KBM-7 (cell line): Measurements from ENCODE around the gene MAGEC1.
"Not testable (repeated sequence)": the region's sequence is repeated elsewhere in the genome, so short reads cannot be mapped to it uniquely, and the experiment has no call there.

Source experiments
- DNase-seq: peaks from one replicate; pipeline ENCODE4 v3.0.0-alpha.2; 2015
- in situ Hi-C: fragments of 300-500 bp; cut with MboI; formaldehyde crosslinking; loops from 2 replicates; pipeline ENCODE4 v1.14.3; 2020; ENCODE audit warnings: low sequenced_read_pairs, low pct_unique_long_range_greater_than_20kb, mixed read lengths

MAGEC1 gene, protein sequence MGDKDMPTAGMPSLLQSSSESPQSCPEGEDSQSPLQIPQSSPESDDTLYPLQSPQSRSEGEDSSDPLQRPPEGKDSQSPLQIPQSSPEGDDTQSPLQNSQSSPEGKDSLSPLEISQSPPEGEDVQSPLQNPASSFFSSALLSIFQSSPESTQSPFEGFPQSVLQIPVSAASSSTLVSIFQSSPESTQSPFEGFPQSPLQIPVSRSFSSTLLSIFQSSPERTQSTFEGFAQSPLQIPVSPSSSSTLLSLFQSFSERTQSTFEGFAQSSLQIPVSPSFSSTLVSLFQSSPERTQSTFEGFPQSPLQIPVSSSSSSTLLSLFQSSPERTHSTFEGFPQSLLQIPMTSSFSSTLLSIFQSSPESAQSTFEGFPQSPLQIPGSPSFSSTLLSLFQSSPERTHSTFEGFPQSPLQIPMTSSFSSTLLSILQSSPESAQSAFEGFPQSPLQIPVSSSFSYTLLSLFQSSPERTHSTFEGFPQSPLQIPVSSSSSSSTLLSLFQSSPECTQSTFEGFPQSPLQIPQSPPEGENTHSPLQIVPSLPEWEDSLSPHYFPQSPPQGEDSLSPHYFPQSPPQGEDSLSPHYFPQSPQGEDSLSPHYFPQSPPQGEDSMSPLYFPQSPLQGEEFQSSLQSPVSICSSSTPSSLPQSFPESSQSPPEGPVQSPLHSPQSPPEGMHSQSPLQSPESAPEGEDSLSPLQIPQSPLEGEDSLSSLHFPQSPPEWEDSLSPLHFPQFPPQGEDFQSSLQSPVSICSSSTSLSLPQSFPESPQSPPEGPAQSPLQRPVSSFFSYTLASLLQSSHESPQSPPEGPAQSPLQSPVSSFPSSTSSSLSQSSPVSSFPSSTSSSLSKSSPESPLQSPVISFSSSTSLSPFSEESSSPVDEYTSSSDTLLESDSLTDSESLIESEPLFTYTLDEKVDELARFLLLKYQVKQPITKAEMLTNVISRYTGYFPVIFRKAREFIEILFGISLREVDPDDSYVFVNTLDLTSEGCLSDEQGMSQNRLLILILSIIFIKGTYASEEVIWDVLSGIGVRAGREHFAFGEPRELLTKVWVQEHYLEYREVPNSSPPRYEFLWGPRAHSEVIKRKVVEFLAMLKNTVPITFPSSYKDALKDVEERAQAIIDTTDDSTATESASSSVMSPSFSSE

DNA sequence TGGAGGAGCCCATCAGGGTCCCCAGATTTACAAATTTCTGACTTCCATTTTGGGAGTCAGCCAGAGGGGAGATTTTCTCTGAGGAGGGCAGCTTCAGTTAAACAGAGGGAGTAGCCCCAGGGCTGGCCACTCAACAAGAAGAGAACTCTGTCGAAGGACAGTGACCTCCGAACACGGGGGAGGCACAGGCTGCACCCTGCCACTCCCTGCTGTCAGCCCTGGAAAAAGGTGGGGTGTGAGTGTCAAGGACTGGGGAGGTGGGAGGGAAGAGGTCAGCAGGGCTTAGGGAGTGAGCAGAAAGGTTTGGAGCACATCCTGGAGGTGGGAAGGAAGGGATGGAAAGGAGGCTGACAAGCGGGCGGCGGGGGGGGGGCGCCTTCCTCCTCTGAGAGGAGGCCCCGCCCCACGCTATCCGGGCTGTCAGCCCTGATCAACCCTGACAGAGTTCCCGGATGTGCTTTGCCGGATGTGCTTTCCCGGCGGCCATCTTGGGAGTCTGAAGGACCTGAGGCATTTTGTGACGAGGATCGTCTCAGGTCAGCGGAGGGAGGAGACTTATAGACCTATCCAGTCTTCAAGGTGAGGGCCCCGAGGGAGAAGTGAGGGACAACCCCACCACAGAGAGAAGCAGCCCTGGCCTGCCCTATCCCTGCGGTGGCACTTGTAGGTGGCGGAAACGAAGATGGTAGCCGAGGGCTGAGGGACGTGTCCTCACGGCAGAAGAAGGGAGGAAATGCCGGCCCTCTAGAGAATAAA, at the start of gene MAGEC1:
Gene MAGEC1 (plus strand): TSS at position 495 of the 756 bp plus-strand sequence. CDS start 1,179 bp downstream, outside the sequence.
- no peak for DNase-seq
- in situ Hi-C loops = no loop called here

DNA sequence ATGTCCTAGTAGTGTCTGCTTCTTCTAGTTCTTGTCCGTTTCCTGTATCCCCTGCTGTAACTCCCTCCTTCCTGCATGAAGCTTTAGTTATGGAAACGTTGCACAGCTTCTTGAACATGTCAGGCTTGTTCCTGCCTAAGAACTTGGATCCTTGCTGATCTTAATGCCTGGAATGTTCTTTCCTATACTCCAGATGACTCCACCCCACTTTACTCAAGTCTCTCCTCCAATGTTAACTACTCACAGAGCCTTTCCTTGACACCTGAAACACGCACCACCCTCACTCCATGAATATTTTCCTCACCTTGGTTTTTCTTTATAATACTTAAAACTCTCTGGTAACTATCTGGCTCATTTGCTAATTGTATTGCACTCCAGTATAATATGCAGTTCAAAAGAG, 46.2 kb upstream of the MAGEC1 start:
- in situ Hi-C loops = no loop called here
- no peak for DNase-seq

DNA sequence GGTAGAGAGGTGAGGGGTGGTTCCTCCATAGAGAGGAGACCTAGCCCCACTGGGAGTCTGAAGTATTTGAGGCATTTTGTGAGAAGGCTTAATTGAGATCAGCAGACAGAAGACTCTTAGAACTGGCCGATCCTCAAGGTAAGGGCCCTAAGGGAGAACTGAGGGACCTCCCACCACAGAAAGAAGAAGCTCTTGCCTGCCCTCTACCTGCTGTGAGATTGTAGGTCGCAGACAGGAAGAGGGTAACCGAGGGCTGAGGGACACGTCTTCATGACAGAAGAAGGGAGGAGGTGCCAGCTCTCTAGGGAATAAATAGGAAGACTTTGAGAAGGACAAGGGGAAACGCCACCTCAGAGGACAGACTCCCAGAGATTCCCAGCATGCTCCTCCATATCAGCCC, 24.1 kb upstream of the MAGEC1 start:
- in situ Hi-C loops = no loop called here

GRCh38 chrX:141888811-141889210, 14.9 kb upstream of the MAGEC1 start:
- DNase-seq, in situ Hi-C loops: not testable (repeated sequence)

More for the DNA sequence above, 24.1 kb upstream of the MAGEC1 start:
- DNase-seq = no peak

DNA sequence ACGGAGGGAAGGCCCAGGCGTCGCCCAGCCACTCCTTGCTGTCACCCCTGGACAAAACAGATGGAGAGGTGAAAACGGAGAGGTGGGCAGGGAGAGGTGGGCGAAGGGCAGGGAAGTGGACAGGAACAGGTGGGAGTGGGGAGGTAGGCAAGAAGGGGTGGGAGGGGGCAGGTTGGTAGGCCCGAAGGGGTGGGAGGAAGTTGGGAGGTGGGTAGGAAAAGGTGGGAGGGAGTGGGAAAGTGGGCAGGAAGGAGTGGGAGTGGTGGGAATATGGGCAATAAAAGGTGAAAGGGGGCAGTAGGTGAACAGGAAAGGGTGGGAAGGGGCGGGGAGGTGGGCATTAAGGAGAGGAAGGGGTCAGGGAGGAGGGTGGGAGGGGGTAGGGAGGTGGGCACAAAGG, 9.0 kb upstream of the MAGEC1 start:
- no peak for DNase-seq
- in situ Hi-C loops = no loop called here

- in situ Hi-C loops = no loop called here
Measured at GRCh38 chrX:141897690-141898089, 6.0 kb upstream of the MAGEC1 start.

DNA sequence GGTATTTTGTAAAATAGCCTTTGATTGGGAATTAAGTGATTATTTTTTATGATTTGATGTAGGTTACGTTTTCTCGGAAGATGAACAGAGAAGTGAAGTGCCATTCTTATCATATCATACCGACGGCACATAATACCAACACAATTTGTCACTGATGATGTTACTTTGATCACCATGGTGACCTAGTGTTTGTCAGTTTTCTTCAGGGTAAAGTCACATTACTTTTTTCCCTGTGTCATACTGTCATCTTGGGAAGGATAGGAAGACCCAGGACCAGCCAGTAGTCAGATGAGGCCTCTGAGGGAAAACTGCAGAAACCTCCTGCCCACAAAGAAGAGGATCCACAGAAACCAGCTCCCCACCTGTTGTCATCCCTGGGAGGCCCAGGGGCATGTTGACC, 1.3 kb upstream of the MAGEC1 start:
- no peak for DNase-seq
- in situ Hi-C loops = no loop called here

More at GRCh38 chrX:141897690-141898089, 6.0 kb upstream of the MAGEC1 start:
- no peak for DNase-seq

GRCh38 chrX:141904262-141904661, 568 bp downstream of the MAGEC1 start:
- in situ Hi-C loops = no loop called here
- DNase-seq = no peak

GRCh38 chrX:141917801-141918200, 14.1 kb downstream of the MAGEC1 start:
- in situ Hi-C loops = no loop called here
- no peak for DNase-seq

DNA sequence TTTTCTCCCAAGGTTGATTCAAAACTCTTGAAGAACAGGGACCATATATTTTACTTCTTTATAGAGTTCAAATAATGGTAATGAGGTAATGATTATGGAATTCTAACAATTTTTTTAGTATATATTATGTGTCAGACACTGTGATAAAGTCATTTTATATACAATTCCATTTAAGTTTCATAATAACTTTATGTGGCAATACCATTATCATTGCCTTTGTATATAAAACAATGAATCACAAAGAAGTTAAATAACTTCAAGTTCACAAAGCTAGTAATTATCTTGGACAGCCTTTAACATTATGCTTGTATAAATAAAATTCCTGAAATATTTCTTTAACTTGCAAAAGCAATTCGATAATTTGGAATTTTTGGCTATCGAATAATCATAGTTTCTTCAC, 20.6 kb downstream of the MAGEC1 start:
- in situ Hi-C loops = no loop called here
- no peak for DNase-seq

DNA sequence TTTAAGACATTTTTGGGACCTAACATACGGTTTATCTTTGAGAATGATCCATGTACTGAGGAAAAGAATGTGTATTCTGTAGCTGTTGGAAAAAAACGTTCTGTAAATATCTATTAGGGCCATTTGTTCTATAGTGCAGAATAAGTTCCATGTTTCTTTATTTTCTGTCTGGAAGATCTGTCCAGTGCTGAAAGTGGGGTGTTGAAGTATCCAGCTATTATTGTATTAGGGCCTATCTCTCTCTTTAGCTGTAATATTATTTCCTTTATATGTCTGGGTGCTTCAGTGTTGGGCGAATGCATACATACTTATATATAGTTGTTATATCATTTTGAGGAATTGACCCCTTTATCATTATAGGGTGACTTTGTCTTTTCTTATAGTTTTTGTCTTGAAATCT, 24.7 kb downstream of the MAGEC1 start:
- in situ Hi-C loops = no loop called here

DNA sequence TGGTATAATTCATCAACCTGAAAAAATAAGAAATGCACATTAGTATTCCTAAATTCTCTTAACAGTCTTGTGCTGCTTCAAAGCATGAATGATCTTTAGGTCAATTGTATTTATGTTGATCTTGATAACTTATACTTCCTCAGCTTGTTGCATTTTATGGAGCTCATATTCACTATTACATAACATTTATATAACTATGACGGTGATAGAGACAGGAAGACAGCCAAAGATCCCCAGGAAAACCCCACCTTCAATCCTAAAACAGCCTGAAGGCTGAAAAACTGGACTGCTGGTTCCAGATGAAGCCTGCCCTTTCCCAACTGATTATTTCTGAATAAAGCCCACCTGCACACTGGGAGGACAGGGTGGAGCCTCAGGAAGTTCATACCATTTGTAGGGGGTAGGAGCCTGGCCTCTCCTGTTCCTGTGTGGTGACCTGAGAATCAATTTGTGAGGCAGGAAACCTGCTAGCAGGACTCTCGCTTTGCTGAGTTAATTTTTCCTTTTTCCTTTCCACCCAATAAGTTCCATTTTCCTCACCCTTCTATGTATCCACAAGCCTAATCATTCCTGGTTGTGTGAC, 30.5 kb downstream of the MAGEC1 start:
- in situ Hi-C loops = no loop called here
- no peak for DNase-seq

More for the DNA sequence above, 24.7 kb downstream of the MAGEC1 start:
- DNase-seq = no peak

- in situ Hi-C loops = no loop called here
Measured at GRCh38 chrX:141935645-141936044, 32.0 kb downstream of the MAGEC1 start.

GRCh38 chrX:141936080-141936479, 32.4 kb downstream of the MAGEC1 start:
- in situ Hi-C loops = no loop called here
- peak; percentile 0 for DNase-seq

More at GRCh38 chrX:141935645-141936044, 32.0 kb downstream of the MAGEC1 start:
- no peak for DNase-seq

- in situ Hi-C loops = no loop called here
- DNase-seq = no peak
Measured at GRCh38 chrX:141941234-141941633, 37.5 kb downstream of the MAGEC1 start.

GRCh38 chrX:141945426-141945825, 41.7 kb downstream of the MAGEC1 start:
- DNase-seq = no peak
- in situ Hi-C loops = no loop called here

DNA sequence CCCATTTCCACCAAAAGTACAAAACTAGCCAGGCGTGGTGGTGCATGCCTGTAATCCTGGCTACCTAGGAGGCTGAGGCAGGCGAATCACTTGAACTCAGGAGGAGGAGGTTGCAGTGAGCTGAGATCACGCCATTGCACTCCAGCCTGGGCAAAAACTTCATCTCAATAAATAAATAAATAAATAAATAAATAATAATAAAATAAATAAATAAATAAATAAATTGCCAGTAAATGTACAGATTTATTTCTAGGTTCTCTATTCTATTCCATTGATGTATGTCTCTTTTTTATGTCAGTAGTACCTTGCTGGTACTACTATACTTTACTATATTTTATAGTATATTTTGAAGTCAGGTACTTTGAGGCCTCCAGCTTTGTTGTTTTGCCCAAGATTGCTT, 43.7 kb downstream of the MAGEC1 start:
- in situ Hi-C loops = no loop called here
- DNase-seq = no peak

DNA sequence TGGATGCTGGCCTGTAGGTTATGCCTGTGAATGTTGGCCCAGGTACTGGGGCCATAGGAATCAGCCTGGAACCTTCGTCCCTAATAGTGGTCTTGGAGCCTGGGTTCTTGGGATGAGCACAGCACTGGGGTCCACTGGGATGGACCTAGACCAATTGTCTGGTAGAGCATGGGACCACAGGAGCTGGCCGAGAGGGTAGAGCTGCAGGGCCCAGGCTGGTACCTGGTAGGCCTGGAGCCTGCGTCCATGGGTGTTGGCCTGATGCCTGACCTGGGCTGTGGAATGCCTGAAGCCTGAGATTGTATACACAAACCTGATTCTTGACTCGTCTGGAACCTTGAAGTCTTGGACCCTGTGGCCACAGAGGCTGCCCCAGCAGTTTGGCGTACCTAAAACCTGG, 48.9 kb downstream of the MAGEC1 start:
- in situ Hi-C loops = no loop called here
- DNase-seq = no peak

DNA sequence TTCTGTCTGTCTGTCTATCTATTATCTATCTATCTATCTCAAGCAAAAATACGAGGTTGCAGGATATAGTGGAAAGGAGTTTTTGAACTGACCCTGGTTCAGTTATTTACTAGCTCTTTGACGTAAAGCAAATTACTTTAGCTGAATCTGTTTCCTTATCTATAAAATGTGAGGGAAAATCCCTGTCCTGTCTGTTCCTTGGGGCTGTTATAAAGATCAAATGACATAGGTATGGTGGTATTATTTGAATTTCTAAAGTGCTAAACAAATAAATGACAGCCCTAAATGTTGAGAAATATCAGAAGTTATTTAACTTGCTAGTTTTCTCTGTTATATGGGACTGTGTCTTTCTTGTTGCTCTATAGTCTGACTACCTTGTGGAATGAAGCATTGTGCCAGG, 55.0 kb downstream of the MAGEC1 start:
- DNase-seq = no peak
- in situ Hi-C loops = no loop called here
